ENCODE measurements around the gene ARID5B.

GRCh38 chr10:61963669-61964058 is 62.2 kb downstream of the ARID5B start:
- no peak for TF ChIP-seq YY1 (IDR thresholded peaks at IDR 0.05; ENCODE audit: insufficient read depth, insufficient read length)
- no peak for TF ChIP-seq ZNF274 (IDR thresholded peaks at IDR 0.05; ENCODE audit: low read depth, low read length)
- TF ChIP-seq SUZ12 (IDR thresholded peaks at IDR 0.05; ENCODE audit: extremely low read depth, insufficient read depth, insufficient read length) = no peak

All from NT2/D1 (cell line).